KMS-11 (cell line): ENCODE measurements around the gene TMEM184A.

ENCODE experiments used
- H2AFZ ChIP-seq: fragments of 200-600 bp; sonication (generic); 2 replicates; pipeline ENCODE4 v1.6.1; 2016; ENCODE audit warnings: antibody characterized with exemption, mixed run types, low read depth
- H3K27ac ChIP-seq: fragments of 200-600 bp; sonication (generic); 2 replicates; pipeline ENCODE4 v1.6.1; 2016; ENCODE audit warnings: mild to moderate bottlenecking, mixed run types
- H3K27me3 ChIP-seq: fragments of 200-600 bp; sonication (generic); 2 replicates; pipeline ENCODE4 v1.6.1; 2017; ENCODE audit warnings: mild to moderate bottlenecking, low read depth, mixed run types, moderate library complexity; ENCODE audit not compliant: insufficient read depth
- H3K36me3 ChIP-seq: fragments of 200-600 bp; sonication (generic); 2 replicates; pipeline ENCODE4 v1.6.1; 2017; ENCODE audit warnings: mild to moderate bottlenecking, mixed run types; ENCODE audit not compliant: insufficient read depth
- H3K4me1 ChIP-seq: fragments of 200-600 bp; sonication (generic); 2 replicates; pipeline ENCODE4 v1.6.1; 2016; ENCODE audit warnings: mild to moderate bottlenecking, low read depth, mixed run types; ENCODE audit not compliant: poor library complexity, severe bottlenecking
- H3K4me2 ChIP-seq: fragments of 200-600 bp; sonication (generic); 2 replicates; pipeline ENCODE4 v1.7.0; 2016; ENCODE audit warnings: mild to moderate bottlenecking, mixed run types
- H3K4me3 ChIP-seq: fragments of 200-600 bp; sonication (generic); IDR thresholded peaks from 2 replicates; pipeline ENCODE4 v1.6.1; 2017; ENCODE audit warnings: low read depth, low read length, mixed read lengths; ENCODE audit not compliant: insufficient read depth
- H3K79me2 ChIP-seq: fragments of 200-600 bp; sonication (generic); 2 replicates; pipeline ENCODE4 v1.6.1; 2016; ENCODE audit warnings: low read depth, mixed run types; ENCODE audit not compliant: insufficient read depth
- H3K9ac ChIP-seq: fragments of 200-600 bp; sonication (generic); 2 replicates; pipeline ENCODE4 v1.6.1; 2016; ENCODE audit warnings: mild to moderate bottlenecking, mixed run types
- H4K20me1 ChIP-seq: fragments of 200-600 bp; sonication (generic); 2 replicates; pipeline ENCODE4 v1.6.1; 2016; ENCODE audit warnings: mild to moderate bottlenecking, mixed run types; ENCODE audit not compliant: insufficient read depth
- TF ChIP-seq, protein P1 (sequence below): fragments of 200-600 bp; sonication (generic); conservative IDR thresholded peaks from 2 replicates; pipeline ENCODE4 v1.6.1; 2017; ENCODE audit warnings: low read depth, mild to moderate bottlenecking, antibody characterized with exemption, low read length, moderate library complexity, mixed read lengths

Gene TMEM184A

DNA sequence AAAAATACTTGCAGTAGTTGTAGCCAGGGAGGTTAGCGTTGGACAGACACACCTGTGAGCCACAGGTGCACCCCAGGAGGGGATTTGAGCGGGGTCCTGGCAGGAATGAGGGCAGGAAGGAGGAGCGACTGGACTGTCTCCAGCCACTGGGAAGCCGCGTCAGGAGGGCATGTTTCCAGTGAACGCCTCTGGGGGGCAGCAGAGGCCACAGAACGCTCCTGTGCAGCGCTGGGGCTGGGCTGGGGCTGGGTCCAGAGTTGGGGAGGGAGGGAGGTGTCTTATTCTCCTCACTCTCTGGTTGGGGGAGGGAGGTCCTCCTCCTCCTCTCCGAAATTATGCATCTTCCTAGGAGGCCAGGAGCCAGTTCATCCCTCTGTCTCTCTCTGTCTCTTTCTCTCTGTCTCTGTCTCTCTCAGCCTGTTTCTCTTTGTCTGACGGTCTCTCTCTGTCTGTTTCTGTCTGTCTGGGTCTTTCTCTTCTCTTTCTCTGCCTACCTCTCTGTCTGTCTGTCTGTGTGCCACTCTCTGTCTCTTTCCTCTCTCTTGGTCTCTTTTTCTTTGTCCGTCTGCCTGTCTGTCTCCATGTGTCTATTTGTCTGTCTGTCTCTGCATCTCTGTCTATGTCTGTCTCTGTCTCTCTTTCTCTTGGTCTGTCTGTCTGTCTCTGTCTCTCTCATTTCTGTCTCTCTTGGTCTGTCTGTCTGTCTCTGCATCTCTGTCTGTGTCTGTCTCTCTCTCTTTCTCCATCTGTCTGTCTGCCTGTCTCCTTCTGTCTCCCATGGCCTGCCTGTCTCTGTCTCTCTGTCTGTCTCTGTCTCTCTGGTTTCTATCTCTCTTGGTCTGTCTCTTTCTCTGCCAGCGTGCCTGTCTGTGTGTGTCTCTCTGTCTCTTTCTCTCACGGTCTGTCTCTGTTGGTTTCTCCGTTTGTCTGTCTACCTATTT is 23.7 kb upstream of the TMEM184A start:
- Histone ChIP-seq H2AFZ (no peak overlapping the region), H4K20me1 (no peaks in the 10 kb centered on the region), H3K4me1 (peaks cover 7% of the 10 kb centered on the region), H3K36me3 (no peaks in the 10 kb centered on the region), H3K9ac (no peak overlapping the region), H3K79me2 (no peaks in the 10 kb centered on the region), H3K27me3 (peaks cover 13% of the 10 kb centered on the region; the same call in 1 of the 2 replicates), H3K4me2 (no peak overlapping the region), H3K27ac (no peak overlapping the region), H3K4me3 (no peak overlapping the region)
- TF ChIP-seq, protein P1, sequence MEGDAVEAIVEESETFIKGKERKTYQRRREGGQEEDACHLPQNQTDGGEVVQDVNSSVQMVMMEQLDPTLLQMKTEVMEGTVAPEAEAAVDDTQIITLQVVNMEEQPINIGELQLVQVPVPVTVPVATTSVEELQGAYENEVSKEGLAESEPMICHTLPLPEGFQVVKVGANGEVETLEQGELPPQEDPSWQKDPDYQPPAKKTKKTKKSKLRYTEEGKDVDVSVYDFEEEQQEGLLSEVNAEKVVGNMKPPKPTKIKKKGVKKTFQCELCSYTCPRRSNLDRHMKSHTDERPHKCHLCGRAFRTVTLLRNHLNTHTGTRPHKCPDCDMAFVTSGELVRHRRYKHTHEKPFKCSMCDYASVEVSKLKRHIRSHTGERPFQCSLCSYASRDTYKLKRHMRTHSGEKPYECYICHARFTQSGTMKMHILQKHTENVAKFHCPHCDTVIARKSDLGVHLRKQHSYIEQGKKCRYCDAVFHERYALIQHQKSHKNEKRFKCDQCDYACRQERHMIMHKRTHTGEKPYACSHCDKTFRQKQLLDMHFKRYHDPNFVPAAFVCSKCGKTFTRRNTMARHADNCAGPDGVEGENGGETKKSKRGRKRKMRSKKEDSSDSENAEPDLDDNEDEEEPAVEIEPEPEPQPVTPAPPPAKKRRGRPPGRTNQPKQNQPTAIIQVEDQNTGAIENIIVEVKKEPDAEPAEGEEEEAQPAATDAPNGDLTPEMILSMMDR = peak; percentile 88

DNA sequence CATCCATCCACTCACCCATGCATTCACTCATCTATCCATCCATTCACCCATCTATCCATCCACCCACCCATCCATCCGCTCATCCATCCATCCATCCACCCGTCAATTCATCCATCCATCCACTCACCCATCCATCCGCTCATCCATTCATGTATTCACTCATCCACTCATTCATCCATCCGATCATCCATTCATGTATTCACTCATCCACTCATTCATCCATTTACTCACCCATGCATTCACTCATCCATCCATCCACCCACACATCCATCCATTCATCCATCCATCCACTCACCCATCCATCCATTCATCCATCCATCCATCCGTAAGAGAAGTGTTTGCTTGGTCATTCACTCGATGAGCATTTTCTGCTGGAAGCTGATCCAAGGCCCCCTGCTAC is 22.5 kb upstream of the TMEM184A start:
- Histone ChIP-seq H3K79me2 (no peaks in the 10 kb centered on the region), H3K36me3 (no peaks in the 10 kb centered on the region), H3K4me2 (no peak overlapping the region), H2AFZ (no peak overlapping the region), H3K4me3 (no peak overlapping the region), H3K9ac (no peak overlapping the region), H4K20me1 (no peaks in the 10 kb centered on the region), H3K27me3 (peaks cover 6% of the 10 kb centered on the region; the same call in 1 of the 2 replicates), H3K4me1 (peaks cover 7% of the 10 kb centered on the region), H3K27ac (no peak overlapping the region)
- TF ChIP-seq, protein P1 = no peak

DNA sequence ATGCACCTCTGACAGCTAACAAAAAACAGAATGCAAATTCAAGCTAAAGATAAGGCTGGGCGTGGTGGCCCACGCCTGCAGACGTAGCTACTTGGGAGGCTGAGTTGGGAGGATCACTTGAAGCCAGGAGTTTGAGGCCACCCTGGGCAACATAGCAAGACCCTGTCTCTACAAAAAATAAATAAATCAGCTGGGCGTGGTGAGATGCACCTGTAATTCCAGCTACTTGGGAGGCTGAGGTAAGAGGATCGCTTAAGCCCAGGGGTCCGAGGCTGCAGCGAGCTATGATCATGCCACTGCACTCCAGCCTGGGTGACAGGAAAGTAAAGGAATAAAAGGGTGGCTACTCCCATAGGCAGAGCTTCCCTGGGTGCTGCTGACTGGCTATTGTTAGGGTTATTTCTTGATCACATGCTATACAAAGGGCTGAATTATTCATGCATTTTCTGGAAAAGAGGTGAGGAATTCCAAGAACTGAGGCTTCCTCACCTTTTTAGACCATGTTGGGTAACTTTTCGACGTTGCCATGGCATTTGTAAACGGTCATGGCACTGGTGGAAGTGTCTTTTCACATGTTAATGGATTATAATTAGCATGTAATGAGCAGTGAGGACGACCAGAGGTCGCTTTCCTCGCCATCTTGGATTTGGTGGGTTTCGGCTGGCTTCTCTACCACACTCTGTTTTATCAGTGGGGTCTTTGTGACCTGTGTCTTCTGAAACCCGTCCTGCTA is 20.7 kb upstream of the TMEM184A start:
- no peak overlapping the region for H3K9ac ChIP-seq
- H3K4me3 ChIP-seq = no peak overlapping the region
- H3K27ac ChIP-seq = no peak overlapping the region
- no peaks in the 10 kb centered on the region for H4K20me1 ChIP-seq
- H3K79me2 ChIP-seq = no peaks in the 10 kb centered on the region
- H2AFZ ChIP-seq = no peak overlapping the region
- no peaks in the 10 kb centered on the region; the same call in 1 of the 2 replicates for H3K27me3 ChIP-seq
- no peaks in the 10 kb centered on the region for H3K36me3 ChIP-seq
- TF ChIP-seq, protein P1 = no peak
- peaks cover 7% of the 10 kb centered on the region for H3K4me1 ChIP-seq
- H3K4me2 ChIP-seq = no peak overlapping the region

DNA sequence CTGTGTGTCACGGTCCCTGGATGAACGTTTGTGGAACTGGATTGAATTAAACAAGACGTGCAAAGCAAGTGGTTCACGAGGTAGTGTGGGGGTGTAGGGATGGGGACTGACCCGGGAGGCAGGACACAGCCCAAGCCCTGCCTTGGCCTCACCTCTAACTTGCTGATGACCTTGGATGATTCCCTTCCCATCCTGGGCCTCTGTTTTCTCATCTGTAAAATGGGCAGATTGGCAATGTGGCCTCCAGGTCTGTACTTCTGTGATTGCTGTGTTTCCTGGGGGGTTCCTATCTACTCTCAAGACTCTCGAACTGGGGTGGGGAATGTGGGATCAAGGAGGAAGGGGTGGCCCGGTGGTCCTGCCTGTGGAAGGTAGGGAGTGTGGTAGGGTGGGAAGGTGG is 19.8 kb upstream of the TMEM184A start:
- no peaks in the 10 kb centered on the region for H3K36me3 ChIP-seq
- no peaks in the 10 kb centered on the region for H4K20me1 ChIP-seq
- H3K4me2 ChIP-seq = no peak overlapping the region
- no peak overlapping the region for H3K27ac ChIP-seq
- H3K4me3 ChIP-seq = no peak overlapping the region
- H3K9ac ChIP-seq = no peak overlapping the region
- H3K27me3 ChIP-seq = no peaks in the 10 kb centered on the region; the same call in 1 of the 2 replicates
- H3K79me2 ChIP-seq = 0 out of 2 replicates have a peak, but pooled peaks cover 4% of the 10 kb centered on the region
- peaks cover 12% of the 10 kb centered on the region for H3K4me1 ChIP-seq
- no peak overlapping the region for H2AFZ ChIP-seq
- TF ChIP-seq, protein P1 = no peak
